Thyroid gland (tissue), 4 donors: ENCODE measurements around the gene SCUBE2.
"Not testable (repeated sequence)": the region's sequence is repeated elsewhere in the genome, so short reads cannot be mapped to it uniquely, and the experiment has no call there.

Source experiments
- POLR2A ChIP-seq, 2 donors: fragments of 450-650 bp; IDR thresholded peaks; one replicate each; pipeline ENCODE4 v1.6.1; 2017; ENCODE audit warnings: antibody characterized with exemption in 2 of 2, mild to moderate bottlenecking in 2 of 2, moderate library complexity in 1 of 2
- TF ChIP-seq, protein P1 (sequence below), 6 experiments: fragments of 200-600 bp in 3 of 6; fragments of 450-650 bp in 3 of 6; sonication (generic) in 3 of 6; IDR thresholded peaks; one replicate each; pipeline ENCODE4 v1.5.1; 2016 to 2019; ENCODE audit warnings: antibody characterized with exemption in 6 of 6, mild to moderate bottlenecking in 2 of 6, inconsistent platforms in 1 of 6, moderate library complexity in 1 of 6

GRCh38 chr11:9009538-9009937, 81.9 kb downstream of the SCUBE2 start:
- TF ChIP-seq, protein P1, sequence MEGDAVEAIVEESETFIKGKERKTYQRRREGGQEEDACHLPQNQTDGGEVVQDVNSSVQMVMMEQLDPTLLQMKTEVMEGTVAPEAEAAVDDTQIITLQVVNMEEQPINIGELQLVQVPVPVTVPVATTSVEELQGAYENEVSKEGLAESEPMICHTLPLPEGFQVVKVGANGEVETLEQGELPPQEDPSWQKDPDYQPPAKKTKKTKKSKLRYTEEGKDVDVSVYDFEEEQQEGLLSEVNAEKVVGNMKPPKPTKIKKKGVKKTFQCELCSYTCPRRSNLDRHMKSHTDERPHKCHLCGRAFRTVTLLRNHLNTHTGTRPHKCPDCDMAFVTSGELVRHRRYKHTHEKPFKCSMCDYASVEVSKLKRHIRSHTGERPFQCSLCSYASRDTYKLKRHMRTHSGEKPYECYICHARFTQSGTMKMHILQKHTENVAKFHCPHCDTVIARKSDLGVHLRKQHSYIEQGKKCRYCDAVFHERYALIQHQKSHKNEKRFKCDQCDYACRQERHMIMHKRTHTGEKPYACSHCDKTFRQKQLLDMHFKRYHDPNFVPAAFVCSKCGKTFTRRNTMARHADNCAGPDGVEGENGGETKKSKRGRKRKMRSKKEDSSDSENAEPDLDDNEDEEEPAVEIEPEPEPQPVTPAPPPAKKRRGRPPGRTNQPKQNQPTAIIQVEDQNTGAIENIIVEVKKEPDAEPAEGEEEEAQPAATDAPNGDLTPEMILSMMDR (IDR thresholded peaks at IDR 0.05), result not testable (repeated sequence)
- TF ChIP-seq POLR2A (IDR thresholded peaks at IDR 0.05), result not testable (repeated sequence)
